KMS-11 (cell line): Measurements from ENCODE around the gene DYDC1.

ENCODE experiments used
- H2AFZ ChIP-seq: fragments of 200-600 bp; sonication (generic); 2 replicates; pipeline ENCODE4 v1.6.1; 2016; ENCODE audit warnings: antibody characterized with exemption, mixed run types, low read depth
- H3K27ac ChIP-seq: fragments of 200-600 bp; sonication (generic); 2 replicates; pipeline ENCODE4 v1.6.1; 2016; ENCODE audit warnings: mild to moderate bottlenecking, mixed run types
- H3K27me3 ChIP-seq: fragments of 200-600 bp; sonication (generic); 2 replicates; pipeline ENCODE4 v1.6.1; 2017; ENCODE audit warnings: mild to moderate bottlenecking, low read depth, mixed run types, moderate library complexity; ENCODE audit not compliant: insufficient read depth
- H3K36me3 ChIP-seq: fragments of 200-600 bp; sonication (generic); 2 replicates; pipeline ENCODE4 v1.6.1; 2017; ENCODE audit warnings: mild to moderate bottlenecking, mixed run types; ENCODE audit not compliant: insufficient read depth
- H3K4me1 ChIP-seq: fragments of 200-600 bp; sonication (generic); 2 replicates; pipeline ENCODE4 v1.6.1; 2016; ENCODE audit warnings: mild to moderate bottlenecking, low read depth, mixed run types; ENCODE audit not compliant: poor library complexity, severe bottlenecking
- H3K4me2 ChIP-seq: fragments of 200-600 bp; sonication (generic); 2 replicates; pipeline ENCODE4 v1.7.0; 2016; ENCODE audit warnings: mild to moderate bottlenecking, mixed run types
- H3K4me3 ChIP-seq: fragments of 200-600 bp; sonication (generic); IDR thresholded peaks from 2 replicates; pipeline ENCODE4 v1.6.1; 2017; ENCODE audit warnings: low read depth, low read length, mixed read lengths; ENCODE audit not compliant: insufficient read depth
- H3K79me2 ChIP-seq: fragments of 200-600 bp; sonication (generic); 2 replicates; pipeline ENCODE4 v1.6.1; 2016; ENCODE audit warnings: low read depth, mixed run types; ENCODE audit not compliant: insufficient read depth
- H3K9ac ChIP-seq: fragments of 200-600 bp; sonication (generic); 2 replicates; pipeline ENCODE4 v1.6.1; 2016; ENCODE audit warnings: mild to moderate bottlenecking, mixed run types
- H4K20me1 ChIP-seq: fragments of 200-600 bp; sonication (generic); 2 replicates; pipeline ENCODE4 v1.6.1; 2016; ENCODE audit warnings: mild to moderate bottlenecking, mixed run types; ENCODE audit not compliant: insufficient read depth
- TF ChIP-seq, protein P1 (sequence below): fragments of 200-600 bp; sonication (generic); conservative IDR thresholded peaks from 2 replicates; pipeline ENCODE4 v1.6.1; 2017; ENCODE audit warnings: low read depth, mild to moderate bottlenecking, antibody characterized with exemption, low read length, moderate library complexity, mixed read lengths

Gene DYDC1

DNA sequence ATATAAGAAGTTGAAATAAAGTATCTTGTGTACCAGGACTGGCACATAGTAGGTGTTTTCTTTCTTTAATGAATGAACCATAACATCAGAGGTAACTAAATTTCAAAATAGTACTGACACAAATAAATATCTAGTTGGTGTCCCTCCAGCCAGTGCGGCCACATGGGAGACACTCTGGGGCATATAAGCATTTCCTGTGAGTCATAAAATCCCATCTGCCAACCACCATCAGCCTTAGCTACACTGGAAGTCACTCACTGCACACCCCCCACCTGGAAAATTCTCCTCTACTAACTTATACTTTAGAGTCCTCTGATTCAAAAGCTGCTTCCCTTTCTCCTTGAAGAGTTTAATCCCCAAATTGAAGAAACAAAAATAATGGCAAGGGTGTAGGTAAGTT lies 32.5 kb downstream of the DYDC1 start:
- Histone ChIP-seq H3K36me3 (no peaks in the 10 kb centered on the region), H3K9ac (no peak overlapping the region), H3K79me2 (no peaks in the 10 kb centered on the region), H4K20me1 (no peaks in the 10 kb centered on the region), H3K4me3 (no peak overlapping the region), H3K27me3 (no peaks in the 10 kb centered on the region), H3K27ac (no peak overlapping the region), H3K4me2 (no peak overlapping the region), H3K4me1 (no peaks in the 10 kb centered on the region), H2AFZ (no peak overlapping the region)
- TF ChIP-seq, protein P1, sequence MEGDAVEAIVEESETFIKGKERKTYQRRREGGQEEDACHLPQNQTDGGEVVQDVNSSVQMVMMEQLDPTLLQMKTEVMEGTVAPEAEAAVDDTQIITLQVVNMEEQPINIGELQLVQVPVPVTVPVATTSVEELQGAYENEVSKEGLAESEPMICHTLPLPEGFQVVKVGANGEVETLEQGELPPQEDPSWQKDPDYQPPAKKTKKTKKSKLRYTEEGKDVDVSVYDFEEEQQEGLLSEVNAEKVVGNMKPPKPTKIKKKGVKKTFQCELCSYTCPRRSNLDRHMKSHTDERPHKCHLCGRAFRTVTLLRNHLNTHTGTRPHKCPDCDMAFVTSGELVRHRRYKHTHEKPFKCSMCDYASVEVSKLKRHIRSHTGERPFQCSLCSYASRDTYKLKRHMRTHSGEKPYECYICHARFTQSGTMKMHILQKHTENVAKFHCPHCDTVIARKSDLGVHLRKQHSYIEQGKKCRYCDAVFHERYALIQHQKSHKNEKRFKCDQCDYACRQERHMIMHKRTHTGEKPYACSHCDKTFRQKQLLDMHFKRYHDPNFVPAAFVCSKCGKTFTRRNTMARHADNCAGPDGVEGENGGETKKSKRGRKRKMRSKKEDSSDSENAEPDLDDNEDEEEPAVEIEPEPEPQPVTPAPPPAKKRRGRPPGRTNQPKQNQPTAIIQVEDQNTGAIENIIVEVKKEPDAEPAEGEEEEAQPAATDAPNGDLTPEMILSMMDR, result no peak

DNA sequence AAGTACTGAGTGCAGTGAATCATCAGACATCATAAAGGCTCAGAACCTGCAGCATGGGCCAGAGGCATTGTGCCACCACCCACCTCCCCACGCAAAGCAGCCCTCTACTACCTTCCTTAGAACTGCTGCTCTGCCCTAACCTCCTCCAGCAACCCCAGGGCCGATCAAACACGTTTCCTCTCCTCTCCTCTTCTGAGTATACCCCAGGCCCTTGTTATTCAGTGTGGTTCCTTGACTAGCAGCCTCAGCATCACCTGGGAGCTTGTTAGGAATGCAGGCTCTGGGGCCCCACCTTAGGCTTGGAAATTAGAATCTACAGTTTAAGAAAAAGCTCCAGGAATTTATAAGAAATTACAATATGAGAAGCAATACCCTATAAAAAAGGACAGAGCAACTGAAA lies 33.2 kb downstream of the DYDC1 start:
- Histone ChIP-seq H3K36me3 (no peaks in the 10 kb centered on the region), H3K4me2 (no peak overlapping the region), H3K9ac (no peak overlapping the region), H3K4me1 (no peaks in the 10 kb centered on the region), H3K27ac (no peak overlapping the region), H3K4me3 (no peak overlapping the region), H3K27me3 (no peaks in the 10 kb centered on the region), H2AFZ (no peak overlapping the region), H4K20me1 (no peaks in the 10 kb centered on the region), H3K79me2 (no peaks in the 10 kb centered on the region)
- TF ChIP-seq, protein P1, result no peak

DNA sequence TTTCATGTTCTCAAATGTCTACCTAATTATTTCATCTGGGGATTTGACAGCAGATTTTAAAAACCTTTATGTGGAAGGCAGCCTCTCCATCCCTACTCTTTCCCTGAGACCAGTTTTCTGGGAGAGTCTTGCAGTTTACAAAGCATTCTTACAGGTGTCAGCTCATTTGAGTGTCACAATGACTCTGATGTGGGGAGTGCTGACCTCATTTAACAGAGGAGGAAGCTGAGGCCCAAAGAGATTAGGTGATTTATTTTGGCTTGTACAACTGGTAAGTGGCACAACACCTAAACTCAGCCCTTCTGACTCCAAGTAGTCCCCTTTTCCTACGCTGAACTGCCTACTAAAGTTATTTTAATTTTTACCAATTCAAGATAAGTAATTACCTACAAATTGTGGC lies 33.8 kb downstream of the DYDC1 start:
- Histone ChIP-seq H3K27ac (no peak overlapping the region), H3K79me2 (no peaks in the 10 kb centered on the region), H3K4me1 (no peaks in the 10 kb centered on the region), H4K20me1 (no peaks in the 10 kb centered on the region), H3K36me3 (no peaks in the 10 kb centered on the region), H3K4me3 (no peak overlapping the region), H3K4me2 (no peak overlapping the region), H2AFZ (no peak overlapping the region), H3K27me3 (no peaks in the 10 kb centered on the region), H3K9ac (no peak overlapping the region)
- TF ChIP-seq, protein P1, result no peak

DNA sequence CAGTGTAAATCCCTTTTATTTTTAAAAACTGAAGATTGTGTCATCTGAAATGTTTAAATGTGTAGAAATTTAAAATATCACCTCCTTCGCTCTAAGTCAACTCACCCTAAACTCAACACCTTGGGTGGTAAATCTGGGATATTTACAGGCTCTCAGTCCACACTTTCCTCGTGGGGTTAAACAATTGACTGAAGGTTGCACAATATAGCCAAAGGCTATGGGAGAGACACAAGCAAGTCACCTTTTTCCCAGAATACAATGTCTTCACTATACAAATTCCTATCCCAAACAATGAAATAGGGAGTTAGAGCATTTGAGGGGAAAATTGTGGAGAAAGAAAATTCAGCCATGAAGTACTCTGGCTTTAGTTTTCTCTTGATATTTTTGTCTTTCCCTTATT lies 34.4 kb downstream of the DYDC1 start:
- TF ChIP-seq, protein P1, result no peak
- no peak overlapping the region for H2AFZ ChIP-seq
- no peaks in the 10 kb centered on the region for H3K36me3 ChIP-seq
- H3K27ac ChIP-seq, result no peak overlapping the region
- no peaks in the 10 kb centered on the region for H3K79me2 ChIP-seq
- no peak overlapping the region for H3K4me2 ChIP-seq
- no peak overlapping the region for H3K4me3 ChIP-seq
- H3K4me1 ChIP-seq, result no peaks in the 10 kb centered on the region
- H4K20me1 ChIP-seq, result no peaks in the 10 kb centered on the region
- H3K27me3 ChIP-seq, result no peaks in the 10 kb centered on the region
- H3K9ac ChIP-seq, result no peak overlapping the region

DNA sequence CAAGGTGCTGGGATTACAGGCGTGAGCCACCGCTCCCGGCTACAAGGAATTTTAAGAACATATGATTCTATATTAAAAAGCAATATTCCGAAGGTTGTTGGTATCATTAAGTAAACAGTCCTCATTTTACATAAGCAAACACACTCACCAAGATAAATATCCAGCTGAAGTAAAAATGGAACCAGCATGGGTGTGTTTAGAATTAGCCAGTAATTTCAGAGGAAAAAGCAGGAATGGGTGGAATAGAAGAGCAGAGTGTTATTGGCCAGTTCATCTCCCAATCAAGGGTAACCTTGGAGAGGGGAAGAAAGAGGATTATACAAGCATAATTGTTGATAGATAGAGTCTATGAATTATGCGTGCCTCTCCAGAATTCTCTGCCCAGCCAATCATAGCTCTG lies 35.4 kb downstream of the DYDC1 start:
- H3K4me1 ChIP-seq, result no peaks in the 10 kb centered on the region
- H2AFZ ChIP-seq, result no peak overlapping the region
- H3K27ac ChIP-seq, result no peak overlapping the region
- no peaks in the 10 kb centered on the region for H3K27me3 ChIP-seq
- no peak overlapping the region for H3K4me3 ChIP-seq
- no peaks in the 10 kb centered on the region for H3K36me3 ChIP-seq
- TF ChIP-seq, protein P1, result no peak
- H3K4me2 ChIP-seq, result no peak overlapping the region
- no peaks in the 10 kb centered on the region for H3K79me2 ChIP-seq
- H4K20me1 ChIP-seq, result no peaks in the 10 kb centered on the region
- no peak overlapping the region for H3K9ac ChIP-seq
